ENCODE measurements around the gene MAGEA8. TPM values are rescaled to one million over a fixed set of nuclear protein-coding genes. Genes with fewer than 3 reads are reported as not detected.
"Not testable (repeated sequence)": the region's sequence is repeated elsewhere in the genome, so short reads cannot be mapped to it uniquely, and the experiment has no call there.

The MAGEA8 gene
- total RNA-seq, 1 experiment from 2014 or later, result not detected

- not testable (repeated sequence) for H4K20me1 ChIP-seq (ENCODE audit: insufficient read depth, low read depth, low read length); DNase-seq; H3K4me3 ChIP-seq (ENCODE audit: low read length); H3K27ac ChIP-seq (ENCODE audit: low read length); H3K4me1 ChIP-seq (ENCODE audit: low read length); H3K79me2 ChIP-seq (ENCODE audit: low read length); H3K9ac ChIP-seq (ENCODE audit: low read length); H3K9me3 ChIP-seq (ENCODE audit: low read length); H2AFZ ChIP-seq (ENCODE audit: low read length); H3K9me2 ChIP-seq (replicated peaks; ENCODE audit: insufficient read depth, low read length); H3K4me2 ChIP-seq (ENCODE audit: low read depth, low read length, poor library complexity, severe bottlenecking); H3K27me3 ChIP-seq (ENCODE audit: low read length); H3K36me3 ChIP-seq (ENCODE audit: insufficient read depth, low read length)
These were observed 47.7 kb downstream of the MAGEA8 start for GRCh38 chrX:149928635-149929034.

- not testable (repeated sequence) for H3K79me2 ChIP-seq (ENCODE audit: low read length); H3K27me3 ChIP-seq (ENCODE audit: low read length); H3K27ac ChIP-seq (ENCODE audit: low read length); H3K4me2 ChIP-seq (ENCODE audit: low read depth, low read length, poor library complexity, severe bottlenecking); H3K36me3 ChIP-seq (ENCODE audit: insufficient read depth, low read length); H4K20me1 ChIP-seq (ENCODE audit: insufficient read depth, low read depth, low read length); H2AFZ ChIP-seq (ENCODE audit: low read length); H3K9me2 ChIP-seq (replicated peaks; ENCODE audit: insufficient read depth, low read length); DNase-seq; H3K4me1 ChIP-seq (ENCODE audit: low read length); H3K9ac ChIP-seq (ENCODE audit: low read length); H3K4me3 ChIP-seq (ENCODE audit: low read length); H3K9me3 ChIP-seq (ENCODE audit: low read length)
These were observed 48.4 kb downstream of the MAGEA8 start, which contains the start of gene HSFX4 for GRCh38 chrX:149929400-149929799. Gene HSFX4 (plus strand): TSS chrX:149929573. CDS start chrX:149929645, 72 bp downstream.

GRCh38 chrX:149931355-149931754, 50.4 kb downstream of the MAGEA8 start:
- not testable (repeated sequence) for H3K9me2 ChIP-seq (replicated peaks; ENCODE audit: insufficient read depth, low read length); H3K9ac ChIP-seq (ENCODE audit: low read length); H3K27ac ChIP-seq (ENCODE audit: low read length); H3K9me3 ChIP-seq (ENCODE audit: low read length); H3K4me3 ChIP-seq (ENCODE audit: low read length); H3K4me2 ChIP-seq (ENCODE audit: low read depth, low read length, poor library complexity, severe bottlenecking); H2AFZ ChIP-seq (ENCODE audit: low read length); H3K4me1 ChIP-seq (ENCODE audit: low read length); H3K27me3 ChIP-seq (ENCODE audit: low read length); H3K36me3 ChIP-seq (ENCODE audit: insufficient read depth, low read length); DNase-seq; H3K79me2 ChIP-seq (ENCODE audit: low read length); H4K20me1 ChIP-seq (ENCODE audit: insufficient read depth, low read depth, low read length)

GRCh38 chrX:149932150-149932549, 51.2 kb downstream of the MAGEA8 start:
- not testable (repeated sequence) for DNase-seq

GRCh38 chrX:149932970-149933369, 52.0 kb downstream of the MAGEA8 start:
- DNase-seq; H3K4me2 ChIP-seq (ENCODE audit: low read depth, low read length, poor library complexity, severe bottlenecking): not testable (repeated sequence)

More at GRCh38 chrX:149932150-149932549, 51.2 kb downstream of the MAGEA8 start:
- not testable (repeated sequence) for H3K36me3 ChIP-seq (ENCODE audit: insufficient read depth, low read length); H4K20me1 ChIP-seq (ENCODE audit: insufficient read depth, low read depth, low read length); H3K4me1 ChIP-seq (ENCODE audit: low read length); H3K9me3 ChIP-seq (ENCODE audit: low read length); H3K27ac ChIP-seq (ENCODE audit: low read length); H3K79me2 ChIP-seq (ENCODE audit: low read length); H3K4me2 ChIP-seq (ENCODE audit: low read depth, low read length, poor library complexity, severe bottlenecking); H3K27me3 ChIP-seq (ENCODE audit: low read length); H3K9me2 ChIP-seq (replicated peaks; ENCODE audit: insufficient read depth, low read length); H3K9ac ChIP-seq (ENCODE audit: low read length); H2AFZ ChIP-seq (ENCODE audit: low read length); H3K4me3 ChIP-seq (ENCODE audit: low read length)

DNA sequence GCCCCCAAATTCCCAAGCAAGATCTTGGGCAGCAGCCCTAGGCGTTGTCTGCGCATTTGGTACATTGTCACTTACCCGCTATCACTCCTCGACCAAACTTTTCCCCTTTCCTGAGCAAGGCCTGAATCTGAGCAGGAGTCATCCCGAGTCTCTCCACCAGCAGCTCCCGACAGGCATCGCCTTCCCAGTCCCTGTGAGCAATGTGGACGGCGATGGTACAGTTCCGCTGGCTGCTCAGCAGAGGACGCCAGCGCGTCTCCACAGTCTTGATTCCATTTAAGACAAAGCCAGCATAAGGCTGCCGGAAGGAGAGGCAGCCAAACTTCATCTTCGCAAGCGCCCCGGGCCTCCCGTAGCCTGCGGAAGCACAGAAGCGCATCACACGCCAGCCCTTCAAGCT, 52.6 kb downstream of the MAGEA8 start:
- not testable (repeated sequence) for H3K27me3 ChIP-seq (ENCODE audit: low read length); H4K20me1 ChIP-seq (ENCODE audit: insufficient read depth, low read depth, low read length); H3K4me3 ChIP-seq (ENCODE audit: low read length); H2AFZ ChIP-seq (ENCODE audit: low read length); H3K36me3 ChIP-seq (ENCODE audit: insufficient read depth, low read length); H3K4me1 ChIP-seq (ENCODE audit: low read length); H3K4me2 ChIP-seq (ENCODE audit: low read depth, low read length, poor library complexity, severe bottlenecking); H3K9me2 ChIP-seq (replicated peaks; ENCODE audit: insufficient read depth, low read length); DNase-seq; H3K9me3 ChIP-seq (ENCODE audit: low read length); H3K9ac ChIP-seq (ENCODE audit: low read length); H3K27ac ChIP-seq (ENCODE audit: low read length)
- peaks cover 11% of the 10 kb centered on the region for H3K79me2 ChIP-seq (ENCODE audit: low read length)

More at GRCh38 chrX:149932970-149933369, 52.0 kb downstream of the MAGEA8 start:
- not testable (repeated sequence) for H4K20me1 ChIP-seq (ENCODE audit: insufficient read depth, low read depth, low read length); H3K9me2 ChIP-seq (replicated peaks; ENCODE audit: insufficient read depth, low read length); H3K79me2 ChIP-seq (ENCODE audit: low read length); H3K27me3 ChIP-seq (ENCODE audit: low read length); H3K4me1 ChIP-seq (ENCODE audit: low read length); H2AFZ ChIP-seq (ENCODE audit: low read length); H3K9ac ChIP-seq (ENCODE audit: low read length); H3K9me3 ChIP-seq (ENCODE audit: low read length); H3K4me3 ChIP-seq (ENCODE audit: low read length); H3K36me3 ChIP-seq (ENCODE audit: insufficient read depth, low read length); H3K27ac ChIP-seq (ENCODE audit: low read length)

Other genes starting within 250 kb of the MAGEA8 start
- gene TMEM185A, start 249.4 kb upstream of the MAGEA8 start, total RNA-seq (2014; rRNA removed; shearing (Covaris generic); ENCODE audit: low replicate concordance), result 11.5 and 34.2 TPM in 2 replicates
- gene MAGEA11, start 169.1 kb upstream of the MAGEA8 start, total RNA-seq (2014; rRNA removed; shearing (Covaris generic); ENCODE audit: low replicate concordance), result not detected in 2 replicates
- 1.2 TPM in 1 of 2 replicates, not detected in the other for gene HSFX1, start 107.1 kb upstream of the MAGEA8 start, total RNA-seq (2014; rRNA removed; shearing (Covaris generic); ENCODE audit: low replicate concordance)
- gene MAGEA9, start 99.3 kb upstream of the MAGEA8 start, total RNA-seq (2014; rRNA removed; shearing (Covaris generic); ENCODE audit: low replicate concordance), result not detected in 2 replicates
- gene HSFX4, start 48.4 kb downstream of the MAGEA8 start, total RNA-seq (2014; rRNA removed; shearing (Covaris generic); ENCODE audit: low replicate concordance), result not detected in 2 replicates
- gene EOLA2, start 57.3 kb downstream of the MAGEA8 start, total RNA-seq (2014; rRNA removed; shearing (Covaris generic); ENCODE audit: low replicate concordance), result 28.2 and 30.3 TPM in 2 replicates